ENCODE results near the gene AHCYL2. TPM values are rescaled to one million over a fixed set of nuclear protein-coding genes. Genes with fewer than 3 reads are reported as not detected.
"Not testable (repeated sequence)": the region's sequence is repeated elsewhere in the genome, so short reads cannot be mapped to it uniquely, and the experiment has no call there.

The AHCYL2 gene
- total RNA-seq, 2 donors from 2014 or later = 13.4 to 16.6 TPM

DNA sequence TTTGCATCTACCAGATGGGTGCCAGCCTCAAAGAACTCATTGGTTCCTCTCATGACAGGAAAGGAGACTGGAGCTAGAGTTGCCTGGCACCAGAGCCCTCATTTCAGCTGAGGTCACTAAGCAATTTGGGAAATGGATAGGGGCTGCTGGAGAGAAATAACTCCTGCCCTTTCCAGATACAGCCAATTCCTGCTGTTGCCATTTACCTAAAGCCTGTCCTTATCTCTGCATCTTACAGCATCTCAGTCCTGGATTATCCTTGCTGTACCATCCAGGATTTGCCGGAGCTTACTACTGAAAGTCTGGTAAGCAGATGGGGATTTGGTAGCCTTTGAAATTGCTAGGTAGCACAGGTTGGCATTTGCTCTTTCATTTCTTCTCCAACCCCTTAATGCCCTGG is 245.6 kb downstream of the AHCYL2 start:
- Mint-ChIP-seq H3K4me1 (no peaks in the 10 kb centered on the region), H3K36me3 (ENCODE audit: low read depth) (no peaks in the 10 kb centered on the region), H3K27me3 (no peaks in the 10 kb centered on the region), H3K27ac (no peak overlapping the region), H3K4me3 (no peak overlapping the region)
- DNase-seq (no peak), ATAC-seq (no peak)
- no peaks in the 10 kb centered on the region for H3K9me3 ChIP-seq (ENCODE audit: control insufficient read depth, low read length, poor library complexity, severe bottlenecking)

DNA sequence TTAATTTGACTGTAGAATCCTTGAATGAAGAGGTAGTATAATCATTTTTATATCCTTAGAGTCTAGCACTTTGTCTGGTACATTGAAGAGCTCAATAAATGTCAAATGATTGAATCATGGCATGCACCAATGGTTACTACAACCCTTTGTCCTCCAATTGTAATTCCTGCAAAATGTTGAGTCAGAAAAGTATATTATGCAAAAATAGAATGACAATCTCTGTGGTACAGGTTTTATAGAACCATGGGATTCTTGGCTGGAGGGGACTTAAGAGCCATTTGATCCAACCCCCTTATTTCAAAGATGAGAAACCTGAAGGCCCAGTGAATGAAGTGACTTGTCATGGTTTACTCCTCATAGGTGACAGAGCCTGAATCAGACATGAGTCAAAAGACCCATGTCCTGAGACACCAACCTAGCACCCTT is 246.6 kb downstream of the AHCYL2 start:
- Mint-ChIP-seq H3K36me3 (ENCODE audit: low read depth) (no peaks in the 10 kb centered on the region), H3K4me3 (no peak overlapping the region), H3K4me1 (no peaks in the 10 kb centered on the region), H3K27ac (no peak overlapping the region), H3K27me3 (no peaks in the 10 kb centered on the region)
- no peaks in the 10 kb centered on the region for H3K9me3 ChIP-seq (ENCODE audit: control insufficient read depth, low read length, poor library complexity, severe bottlenecking)
- ATAC-seq (no peak), DNase-seq (no peak)

DNA sequence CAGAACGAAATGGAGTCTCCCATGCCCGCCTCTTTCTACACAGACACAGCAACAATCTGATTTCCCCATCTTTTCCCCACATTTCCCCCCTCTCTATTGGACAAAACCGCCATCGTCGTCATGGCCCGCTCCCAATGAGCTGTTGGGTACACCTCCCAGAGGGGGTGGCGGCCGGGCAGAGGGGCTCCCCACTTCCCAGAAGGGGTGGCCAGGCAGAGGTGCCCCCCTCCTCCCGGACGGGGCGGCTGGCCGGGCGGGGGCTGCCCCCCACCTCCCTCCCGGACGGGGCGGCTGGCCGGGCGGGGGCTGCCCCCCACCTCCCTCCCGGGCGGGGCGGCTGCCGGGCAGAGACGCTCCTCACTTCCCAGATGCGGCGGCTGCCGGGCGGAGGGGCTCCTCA is 251.1 kb downstream of the AHCYL2 start:
- ATAC-seq; H3K27ac Mint-ChIP-seq; H3K4me3 Mint-ChIP-seq; DNase-seq; H3K36me3 Mint-ChIP-seq (ENCODE audit: low read depth); H3K9me3 ChIP-seq (ENCODE audit: control insufficient read depth, low read length, poor library complexity, severe bottlenecking); H3K27me3 Mint-ChIP-seq; H3K4me1 Mint-ChIP-seq: not testable (repeated sequence)

DNA sequence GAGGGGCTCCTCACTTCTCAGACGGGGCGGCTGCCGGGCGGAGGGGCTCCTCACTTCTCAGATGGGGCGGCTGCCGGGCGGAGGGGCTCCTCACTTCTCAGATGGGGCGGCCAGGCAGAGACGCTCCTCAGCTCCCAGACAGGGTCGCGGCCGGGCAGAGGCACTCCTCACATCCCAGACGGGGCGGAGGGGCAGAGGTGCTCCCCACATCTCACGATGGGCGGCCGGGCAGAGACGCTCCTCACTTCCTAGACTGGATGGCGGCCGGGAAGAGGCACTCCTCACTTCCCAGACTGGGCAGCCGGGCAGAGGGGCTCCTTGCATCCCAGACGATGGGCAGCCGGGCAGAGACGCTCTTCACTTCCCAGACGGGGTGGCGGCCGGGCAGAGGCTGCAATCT is 251.6 kb downstream of the AHCYL2 start:
- not testable (repeated sequence) for H3K4me3 Mint-ChIP-seq; H3K27ac Mint-ChIP-seq; DNase-seq; H3K9me3 ChIP-seq (ENCODE audit: control insufficient read depth, low read length, poor library complexity, severe bottlenecking); H3K36me3 Mint-ChIP-seq (ENCODE audit: low read depth); H3K4me1 Mint-ChIP-seq; H3K27me3 Mint-ChIP-seq; ATAC-seq

Other genes with a start within 250 kb of the AHCYL2 start
- 10 to 100 TPM; 29.1 to 29.2 TPM for gene TNPO3, start 169.9 kb upstream of the AHCYL2 start, total RNA-seq
- gene TSPAN33, start 80.3 kb upstream of the AHCYL2 start, total RNA-seq = 10 to 100 TPM in 1 of 2 donors, 1 to 10 TPM in 1; 3.8 to 68.8 TPM
- gene SMO, start 36.4 kb upstream of the AHCYL2 start, total RNA-seq = not detected
- 1 to 10 TPM in 1 of 2 donors, under 1 TPM in 1; 0.67 to 2.1 TPM for gene STRIP2, start 209.4 kb downstream of the AHCYL2 start, total RNA-seq